Spinal cord (tissue), 10 donors: ENCODE data around the gene TCHH. TPM values are rescaled to one million over a fixed set of nuclear protein-coding genes. Genes with fewer than 3 reads are reported as not detected.
"Not testable (repeated sequence)": the region's sequence is repeated elsewhere in the genome, so short reads cannot be mapped to it uniquely, and the experiment has no call there.

ENCODE experiments used
- DNase-seq, 6 donors: peaks; one replicate each; pipeline versions ENCODE4 v3.0.0 to v3.0.0-alpha.2; 2013 to 2015; ENCODE audit warnings: low spot score in 6 of 6, low read depth in 4 of 6
- H3K27ac ChIP-seq: one replicate; pipeline ENCODE4 v1.5.1; 2013; ENCODE audit warnings: low read depth, low read length, control low read depth
- H3K27me3 ChIP-seq: one replicate; pipeline ENCODE4 v1.6.1; 2013; ENCODE audit warnings: low read length; ENCODE audit not compliant: control insufficient read depth, insufficient read depth
- H3K36me3 ChIP-seq: one replicate; pipeline ENCODE4 v1.6.1; 2013; ENCODE audit warnings: low read length; ENCODE audit not compliant: control insufficient read depth, insufficient read depth
- H3K4me1 ChIP-seq: one replicate; pipeline ENCODE4 v1.6.1; 2013; ENCODE audit warnings: low read length; ENCODE audit not compliant: control insufficient read depth, insufficient read depth
- H3K4me3 ChIP-seq: one replicate; pipeline ENCODE4 v1.5.1; 2013; ENCODE audit warnings: low read depth, low read length, control low read depth
- H3K9me3 ChIP-seq: one replicate; pipeline ENCODE4 v1.6.1; 2013; ENCODE audit warnings: low read length; ENCODE audit not compliant: control insufficient read depth, insufficient read depth
- WGBS: methylation state at CpG from one replicate; pipeline ENCODE4 v1.1.5; 2013; ENCODE audit warnings: missing lambda C conversion rate; ENCODE audit not compliant: insufficient coverage; 5-methylcytosine and 5-hydroxymethylcytosine counted together
- polyA plus RNA-seq, 2 donors: library from polyadenylated mRNA; unstranded; fragments of 120-200 nt; gene quantifications; one replicate each; pipeline ENCODE4 v1.2.1, GENCODE V29; 2013; ENCODE audit not compliant: insufficient read length in 2 of 2
- total RNA-seq, 2 donors: library from RNA; depleted of rRNA in 1 of 2; stranded (reverse); fragments of 120-200 nt in 1 of 2; fragments of >200 nt in 1 of 2; gene quantifications; one replicate each; pipeline versions ENCODE4 v1.2.3 to v1.2.4, GENCODE V29; 2013 to 2014
- donor health status: healthy.

The TCHH gene
- total and polyA plus RNA-seq, 4 donors: 0.06 to 0.48 (median 0.28) TPM

GRCh38 chr1:152107984-152108881 is 7.0 kb downstream of the TCHH start:
- no peak for DNase-seq
- peaks cover 69% of the 10 kb centered on the region for H3K27me3 ChIP-seq

GRCh38 chr1:152107031-152107983 is 7.9 kb downstream of the TCHH start:
- no peak for DNase-seq
- H3K4me1 ChIP-seq: peaks cover 47% of the 10 kb centered on the region
- no peak overlapping the region for H3K27ac ChIP-seq
- peaks cover 60% of the 10 kb centered on the region for H3K27me3 ChIP-seq
- WGBS: 12% methylated on average over 39 of the region's 41 CpGs
- no peak overlapping the region for H3K4me3 ChIP-seq
- peaks cover 11% of the 10 kb centered on the region for H3K9me3 ChIP-seq
- H3K36me3 ChIP-seq: no peaks in the 10 kb centered on the region

More at GRCh38 chr1:152107984-152108881, 7.0 kb downstream of the TCHH start:
- 9% methylated on average over 67 of the region's 67 CpGs for WGBS
- Histone ChIP-seq H3K4me3 (no peak overlapping the region), H3K27ac (no peak overlapping the region), H3K36me3 (no peaks in the 10 kb centered on the region), H3K9me3 (peaks cover 11% of the 10 kb centered on the region), H3K4me1 (peaks cover 52% of the 10 kb centered on the region)

DNA sequence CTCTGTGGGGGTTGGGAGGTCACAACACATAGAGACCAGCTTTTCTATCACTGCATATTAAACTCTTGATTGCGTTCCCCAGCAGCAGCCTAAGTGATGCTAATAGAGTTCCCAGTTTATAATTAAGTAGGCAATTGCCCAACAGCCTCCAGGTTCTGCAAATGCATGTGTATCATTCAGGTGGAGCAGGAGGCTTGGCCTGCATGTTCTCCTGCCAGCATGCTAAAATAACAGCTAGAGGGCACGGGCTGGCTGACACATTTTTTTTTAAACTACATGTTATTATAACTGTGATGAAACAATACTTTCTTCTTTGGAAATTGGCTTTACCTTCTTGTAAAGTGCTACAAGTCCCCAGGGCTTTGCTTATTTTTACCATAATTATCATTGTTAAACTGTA is 10.4 kb downstream of the TCHH start:
- Histone ChIP-seq H3K27ac (no peak overlapping the region), H3K36me3 (no peaks in the 10 kb centered on the region), H3K9me3 (peaks cover 11% of the 10 kb centered on the region), H3K27me3 (peaks cover 39% of the 10 kb centered on the region), H3K4me1 (peaks cover 25% of the 10 kb centered on the region), H3K4me3 (no peak overlapping the region)
- WGBS: no CpG with 5 or more reads among the region's 2 CpGs
- no peak for DNase-seq

GRCh38 chr1:152096931-152097330 is 18.3 kb downstream of the TCHH start:
- Histone ChIP-seq H3K9me3 (peaks cover 2% of the 10 kb centered on the region), H3K27ac (no peak overlapping the region), H3K27me3 (peaks cover 4% of the 10 kb centered on the region), H3K36me3 (no peaks in the 10 kb centered on the region), H3K4me1 (no peaks in the 10 kb centered on the region), H3K4me3 (no peak overlapping the region)
- 61% methylated on average over 2 of the region's 3 CpGs for WGBS
- DNase-seq: no peak

- WGBS: 60% methylated on average over 1 of the region's 5 CpGs
- Histone ChIP-seq H3K27me3 (peaks cover 12% of the 10 kb centered on the region), H3K36me3 (no peaks in the 10 kb centered on the region), H3K4me3 (no peak within 1 kb of the TSS), H3K27ac (no peak within 1 kb of the TSS), H3K9me3 (peaks cover 2% of the 10 kb centered on the region), H3K4me1 (no peaks in the 10 kb centered on the region)
- no peak for DNase-seq
These were observed 26.1 kb downstream of the TCHH start, which contains the start of gene TCHHL1 for GRCh38 chr1:152089014-152089674. Gene TCHHL1, minus strand, starts transcription at chr1:152089064. Its CDS starts 921 bp downstream, at chr1:152088143.

DNA sequence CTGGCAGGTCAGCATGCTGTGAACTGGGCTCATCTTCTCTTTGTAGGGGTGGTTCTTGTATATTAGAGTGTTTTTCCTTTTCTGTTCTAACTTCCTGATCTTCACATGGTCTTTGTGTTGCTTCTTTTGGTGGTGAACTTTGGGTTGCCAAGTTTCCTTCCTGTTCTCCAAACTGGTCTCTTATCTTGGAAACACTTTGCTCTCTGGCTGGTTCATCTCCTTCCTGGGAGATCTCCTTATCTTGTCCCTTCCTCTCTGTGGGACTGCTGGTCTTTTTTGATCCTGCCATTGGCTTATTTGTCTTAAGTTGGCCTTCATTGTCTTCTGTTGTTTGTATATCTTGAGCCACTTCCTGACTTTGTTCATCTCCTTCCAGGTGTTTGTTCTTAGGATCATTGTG is 28.5 kb downstream of the TCHH start:
- H3K27me3 ChIP-seq: peaks cover 12% of the 10 kb centered on the region
- no peaks in the 10 kb centered on the region for H3K36me3 ChIP-seq

DNA sequence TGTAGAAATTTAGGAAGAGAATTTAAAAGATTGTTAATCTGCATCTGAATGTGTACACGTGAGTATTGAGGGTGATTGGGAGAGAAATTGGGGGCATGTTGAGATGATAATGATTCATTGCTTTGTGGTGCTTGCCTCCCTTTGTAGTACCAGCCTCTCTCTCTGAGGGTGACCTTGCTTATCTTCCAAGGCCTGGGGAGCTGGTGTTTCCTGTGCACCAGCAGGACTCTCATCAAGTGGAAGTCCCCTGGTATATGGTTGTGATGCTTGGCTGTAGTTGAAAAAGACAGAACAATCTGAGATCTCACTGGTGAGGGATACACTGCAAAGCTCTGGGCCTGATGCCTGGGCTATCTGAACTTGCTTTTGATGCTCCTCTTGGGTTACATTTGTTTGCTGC is 30.4 kb downstream of the TCHH start:
- Histone ChIP-seq H3K9me3 (no peaks in the 10 kb centered on the region), H3K4me3 (no peak overlapping the region), H3K4me1 (no peaks in the 10 kb centered on the region), H3K36me3 (no peaks in the 10 kb centered on the region), H3K27me3 (peaks cover 12% of the 10 kb centered on the region), H3K27ac (no peak overlapping the region)
- DNase-seq: no peak
- WGBS: 10% methylated on average over 1 of the region's 1 CpG

More for the DNA sequence above, 28.5 kb downstream of the TCHH start:
- no peaks in the 10 kb centered on the region for H3K9me3 ChIP-seq
- no peaks in the 10 kb centered on the region for H3K4me1 ChIP-seq
- H3K4me3 ChIP-seq: no peak overlapping the region
- no peak overlapping the region for H3K27ac ChIP-seq
- no peak for DNase-seq

DNA sequence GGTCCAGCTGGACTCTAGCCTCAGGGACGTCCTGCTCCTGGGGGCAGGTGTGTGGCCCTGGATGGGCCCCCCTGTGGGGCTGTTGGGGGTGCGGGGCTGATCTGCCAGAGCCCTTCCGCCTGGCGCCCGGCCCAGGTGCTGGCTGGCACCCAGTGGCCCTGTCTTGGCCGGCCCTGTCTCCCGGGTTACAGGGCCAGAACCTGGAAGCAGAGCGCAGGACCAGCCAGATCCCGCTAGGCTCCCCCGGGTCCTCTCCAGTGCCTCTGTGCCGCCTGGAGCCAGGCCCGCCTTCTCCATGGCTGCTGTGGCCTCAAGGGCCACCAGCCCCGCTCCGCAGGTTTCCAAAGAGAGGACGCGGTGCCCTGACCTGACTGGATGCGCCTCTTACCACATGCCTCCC is 34.2 kb downstream of the TCHH start:
- not testable (repeated sequence) for H3K4me3 ChIP-seq, H3K27me3 ChIP-seq, H3K9me3 ChIP-seq, DNase-seq, H3K36me3 ChIP-seq, H3K4me1 ChIP-seq, H3K27ac ChIP-seq
- WGBS: 92% methylated on average over 15 of the region's 17 CpGs

DNA sequence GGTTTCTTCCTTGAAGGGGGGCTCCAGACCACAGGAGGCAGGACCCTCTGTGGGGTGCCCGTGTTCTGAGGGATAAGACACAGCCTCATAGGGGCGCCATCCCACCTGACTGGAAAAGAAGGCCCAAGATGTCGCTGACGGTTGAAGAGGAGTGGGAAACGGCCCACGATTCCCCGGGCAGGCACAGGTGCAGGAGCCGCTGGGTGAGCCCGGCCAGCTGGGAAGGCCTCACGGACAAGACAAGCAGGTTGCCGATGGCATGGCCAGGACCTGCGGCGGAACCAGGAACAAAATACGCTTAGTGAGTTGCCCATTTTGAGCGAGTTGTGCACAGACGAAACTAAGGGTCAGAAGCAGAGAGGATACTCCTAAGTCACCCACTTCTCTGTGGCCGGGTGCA is 34.8 kb downstream of the TCHH start:
- H3K9me3 ChIP-seq, H3K36me3 ChIP-seq, H3K4me3 ChIP-seq, H3K4me1 ChIP-seq, H3K27me3 ChIP-seq, H3K27ac ChIP-seq, DNase-seq: not testable (repeated sequence)
- WGBS: 91% methylated on average over 14 of the region's 17 CpGs
